GF-D8 (cell line): Measurements from ENCODE around the gene CORO1C.
A peak's percentile ranks its signal among the peaks of the same experiment; 100 is the strongest.
"Not testable (repeated sequence)": the region's sequence is repeated elsewhere in the genome, so short reads cannot be mapped to it uniquely, and the experiment has no call there.

Source experiments
- DNase-seq: peaks from one replicate; lab custom pipeline; 2025; lab: John Stamatoyannopoulos, UW

The CORO1C gene

GRCh38 chr12:108731105-108731865 lies at the start of gene CORO1C:
TSS of gene CORO1C (minus strand) at chr12:108731518. CDS start at chr12:108701318, 30,200 bp downstream.
- peak; percentile 81 for DNase-seq

GRCh38 chr12:108779998-108780688 lies 48.8 kb upstream of the CORO1C start:
- no peak for DNase-seq

- DNase-seq, result no peak
Measured at GRCh38 chr12:108778053-108778452, 46.7 kb upstream of the CORO1C start.

GRCh38 chr12:108777156-108777555 lies 45.8 kb upstream of the CORO1C start:
- DNase-seq, result no peak

GRCh38 chr12:108773798-108774788 lies 42.8 kb upstream of the CORO1C start:
- peak; percentile 56 for DNase-seq

- no peak for DNase-seq
Measured at GRCh38 chr12:108772891-108773797, 41.8 kb upstream of the CORO1C start.

- peak; percentile 20 for DNase-seq
Measured at GRCh38 chr12:108772247-108772646, 40.9 kb upstream of the CORO1C start.

GRCh38 chr12:108771835-108772234 lies 40.5 kb upstream of the CORO1C start:
- DNase-seq, result not testable (repeated sequence)

GRCh38 chr12:108770963-108771362 lies 39.6 kb upstream of the CORO1C start:
- no peak for DNase-seq

GRCh38 chr12:108770269-108770829 lies 39.0 kb upstream of the CORO1C start:
- no peak for DNase-seq

- no peak for DNase-seq
Measured at GRCh38 chr12:108768591-108769500, 37.5 kb upstream of the CORO1C start.

- no peak for DNase-seq
Measured at GRCh38 chr12:108766294-108766693, 35.0 kb upstream of the CORO1C start.

GRCh38 chr12:108765289-108765764 lies 34.0 kb upstream of the CORO1C start:
- no peak for DNase-seq

- DNase-seq, result no peak
Measured at GRCh38 chr12:108764540-108765288, 33.4 kb upstream of the CORO1C start.

- DNase-seq, result no peak
Measured at GRCh38 chr12:108761226-108761625, 29.9 kb upstream of the CORO1C start.

GRCh38 chr12:108759924-108760323 lies 28.6 kb upstream of the CORO1C start:
- no peak for DNase-seq

- no peak for DNase-seq
Measured at GRCh38 chr12:108757856-108758255, 26.5 kb upstream of the CORO1C start.

GRCh38 chr12:108756421-108756820 lies 25.1 kb upstream of the CORO1C start:
- no peak for DNase-seq

GRCh38 chr12:108755481-108755880 lies 24.2 kb upstream of the CORO1C start:
- no peak for DNase-seq
